Liver (tissue), 9 donors: ENCODE measurements around the gene PIP5KL1. TPM values are rescaled to one million over a fixed set of nuclear protein-coding genes. Genes with fewer than 3 reads are reported as not detected.

Experiments
- DNase-seq: peaks from one replicate; pipeline ENCODE4 v3.0.0-alpha.2; 2017; ENCODE audit warnings: low spot score
- H3K27ac ChIP-seq, 2 donors: one replicate each; pipeline ENCODE4 v1.7.0; 2013; ENCODE audit warnings: inconsistent platforms in 2 of 2, low read length in 2 of 2, control low read depth in 1 of 2, low read depth in 1 of 2, mild to moderate bottlenecking in 1 of 2
- H3K27me3 ChIP-seq, 4 donors: one replicate each; pipeline versions ENCODE4 v1.6.1 to v1.7.0; 2013; ENCODE audit warnings: low read length in 3 of 4, inconsistent platforms in 1 of 4, mild to moderate bottlenecking in 1 of 4, moderate library complexity in 1 of 4; ENCODE audit not compliant: control insufficient read depth in 4 of 4, insufficient read depth in 4 of 4
- H3K36me3 ChIP-seq, 4 donors: one replicate each; pipeline versions ENCODE4 v1.6.1 to v1.7.0; 2013; ENCODE audit warnings: low read length in 3 of 4, mild to moderate bottlenecking in 3 of 4, low read depth in 1 of 4, moderate library complexity in 1 of 4; ENCODE audit not compliant: control insufficient read depth in 4 of 4, insufficient read depth in 3 of 4
- H3K4me1 ChIP-seq, 4 donors: one replicate each; pipeline versions ENCODE4 v1.6.1 to v1.7.0; 2013; ENCODE audit warnings: low read length in 3 of 4, mild to moderate bottlenecking in 3 of 4, moderate library complexity in 1 of 4; ENCODE audit not compliant: control insufficient read depth in 4 of 4, insufficient read depth in 4 of 4
- H3K4me3 ChIP-seq, 3 donors: one replicate each; pipeline versions ENCODE4 v1.6.1 to v1.7.0; 2013; ENCODE audit warnings: low read length in 3 of 3, control low read depth in 1 of 3, low read depth in 1 of 3, mild to moderate bottlenecking in 1 of 3
- H3K9ac ChIP-seq, 2 donors: one replicate each; pipeline ENCODE4 v1.7.0; 2013; ENCODE audit warnings: low read length in 2 of 2, mild to moderate bottlenecking in 2 of 2, moderate library complexity in 2 of 2, control low read depth in 1 of 2, low read depth in 1 of 2
- H3K9me3 ChIP-seq, 4 donors: one replicate each; pipeline versions ENCODE4 v1.6.1 to v1.7.0; 2013; ENCODE audit warnings: low read length in 3 of 4; ENCODE audit not compliant: control insufficient read depth in 4 of 4
- CTCF ChIP-seq: fragments of 150-350 bp; IDR thresholded peaks from 2 replicates; pipeline ENCODE4 v1.5.1; 2017; ENCODE audit warnings: improper control_type of control experiment, low read depth, low read length; ENCODE audit not compliant: missing input control
- EGR1 ChIP-seq, 2 donors: IDR thresholded peaks; 2 replicates each; pipeline ENCODE4 v1.6.1; 2016 to 2018; ENCODE audit warnings: antibody characterized with exemption in 2 of 2, low read depth in 2 of 2
- FOXA1 ChIP-seq: IDR thresholded peaks from 2 replicates; pipeline ENCODE4 v1.6.1; 2016; ENCODE audit warnings: antibody characterized with exemption
- FOXA2 ChIP-seq: IDR thresholded peaks from 2 replicates; pipeline ENCODE4 v1.6.1; 2016; ENCODE audit warnings: antibody characterized with exemption
- HNF4A ChIP-seq, 2 donors: conservative IDR thresholded peaks; 2 replicates each; pipeline ENCODE4 v1.6.1; 2016; ENCODE audit warnings: antibody characterized with exemption in 2 of 2, mild to moderate bottlenecking in 2 of 2
- HNF4G ChIP-seq: IDR thresholded peaks from 2 replicates; pipeline ENCODE4 v1.6.1; 2016; ENCODE audit warnings: antibody characterized with exemption
- JUND ChIP-seq, 2 donors: IDR thresholded peaks; 2 replicates each; pipeline ENCODE4 v1.6.1; 2016; ENCODE audit warnings: antibody characterized with exemption in 2 of 2
- NR2F2 ChIP-seq: IDR thresholded peaks from 2 replicates; pipeline ENCODE4 v1.6.1; 2016; ENCODE audit warnings: antibody characterized with exemption
- RAD21 ChIP-seq, 2 donors: IDR thresholded peaks; 2 replicates each; pipeline ENCODE4 v1.6.1; 2016; ENCODE audit warnings: antibody characterized with exemption in 2 of 2, mild to moderate bottlenecking in 2 of 2
- REST ChIP-seq: IDR thresholded peaks from 2 replicates; pipeline ENCODE4 v1.6.1; 2016; ENCODE audit warnings: antibody characterized with exemption, mild to moderate bottlenecking
- RXRA ChIP-seq, 2 donors: IDR thresholded peaks; 2 replicates each; pipeline ENCODE4 v1.6.1; 2017 to 2018; ENCODE audit warnings: antibody characterized with exemption in 2 of 2, mild to moderate bottlenecking in 1 of 2
- SP1 ChIP-seq: IDR thresholded peaks from 2 replicates; pipeline ENCODE4 v1.6.1; 2018; ENCODE audit warnings: antibody characterized with exemption, mild to moderate bottlenecking
- TAF1 ChIP-seq: conservative IDR thresholded peaks from 2 replicates; pipeline ENCODE4 v1.6.1; 2016; ENCODE audit warnings: antibody characterized with exemption, mild to moderate bottlenecking
- YY1 ChIP-seq: IDR thresholded peaks from 2 replicates; pipeline ENCODE4 v1.6.1; 2016; ENCODE audit warnings: antibody characterized with exemption, mild to moderate bottlenecking
- ZBTB33 ChIP-seq: IDR thresholded peaks from 2 replicates; pipeline ENCODE4 v1.6.1; 2016; ENCODE audit warnings: antibody characterized with exemption
- WGBS: extraction: QIAGEN DNeasy Blood & Tissue Kit; methylation state at CpG from one replicate; pipeline ENCODE4 v1.1.7; 2013; 5-methylcytosine and 5-hydroxymethylcytosine counted together
- polyA plus RNA-seq, 2 donors: library from polyadenylated mRNA; stranded (reverse) in 1 of 2; unstranded in 1 of 2; fragments of 200-250 nt in 1 of 2; fragments of >200 nt in 1 of 2; fragmentation: Nextera tagmentation in 1 of 2; extraction: Ambion mirVana in 1 of 2; gene quantifications; one replicate each; pipeline versions ENCODE4 v1.2.1 to v1.2.3, GENCODE V29; 2013 to 2015
- total RNA-seq, 2 donors: library from RNA; depleted of rRNA; stranded (reverse); fragments of >200 nt; gene quantifications; one replicate each; pipeline ENCODE4 v1.2.3, GENCODE V29; 2014
- TF ChIP-seq, protein P1 (sequence below): IDR thresholded peaks from 2 replicates; pipeline ENCODE4 v1.6.1; 2016; ENCODE audit warnings: antibody characterized with exemption
- TF ChIP-seq, protein P2 (sequence below): IDR thresholded peaks from 2 replicates; pipeline ENCODE4 v1.6.1; 2016; ENCODE audit warnings: antibody characterized with exemption
- donor health status: healthy.
- donor health status: healthy.
- donor health status: healthy.
- donor health status: healthy.
- donor health status: healthy.

PIP5KL1 gene
- total and polyA plus RNA-seq, 4 donors, result 0.06 to 1.5 (median 0.49) TPM

- no peaks in the 10 kb centered on the region for H3K4me1 ChIP-seq
- DNase-seq, result no peak
- no peak overlapping the region for H3K4me3 ChIP-seq
- no peaks in the 10 kb centered on the region for H3K9me3 ChIP-seq
- no peak overlapping the region for H3K27ac ChIP-seq
- H3K9ac ChIP-seq, result no peak overlapping the region
- peaks cover 7 to 24% (median 14%) of the 10 kb centered on the region in 4 donors for H3K36me3 ChIP-seq
- no peaks in the 10 kb centered on the region for H3K27me3 ChIP-seq
- no peak for TF ChIP-seq HNF4A (conservative IDR thresholded peaks at IDR 0.05)
- TF ChIP-seq RXRA (IDR thresholded peaks at IDR 0.05), result no peak
- 86% methylated on average over 15 of the region's 15 CpGs for WGBS
Observed at GRCh38 chr9:127884976-127885490, 45.5 kb downstream of the PIP5KL1 start.

DNA sequence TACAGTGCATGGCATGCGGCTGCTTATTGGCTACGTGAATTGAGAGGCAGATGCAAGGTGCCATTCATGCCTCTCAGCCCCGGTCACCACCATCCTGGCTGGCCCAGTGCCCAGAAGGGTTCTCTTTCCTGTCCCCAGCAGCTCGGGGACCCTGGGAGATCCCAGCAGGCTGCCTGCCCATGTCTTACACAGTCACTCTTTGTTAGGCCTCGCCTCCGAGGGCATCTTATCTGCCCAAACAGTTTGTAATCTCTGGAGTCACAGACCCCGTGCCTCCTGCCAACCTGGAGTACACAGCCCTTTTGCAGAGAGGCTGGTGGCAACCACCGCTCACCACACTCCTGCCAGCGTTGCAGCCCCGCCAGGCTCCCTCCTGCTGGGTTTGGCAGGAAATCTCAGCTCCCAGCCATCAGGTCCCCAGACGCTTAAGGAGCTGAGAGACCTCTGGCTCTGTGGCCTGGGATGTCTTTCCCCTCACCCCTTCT, 46.1 kb downstream of the PIP5KL1 start:
- TF ChIP-seq TAF1 (no peak), FOXA2 (no peak), HNF4G (no peak), SP1 (no peak), NR2F2 (no peak), REST (no peak), YY1 (no peak), CTCF (no peak), EGR1 (IDR thresholded peaks at IDR 0.05; ENCODE audit: low read depth in 2 of 2) (no peak), FOXA1 (no peak), JUND (IDR thresholded peaks at IDR 0.05) (no peak), RAD21 (IDR thresholded peaks at IDR 0.05) (no peak), ZBTB33 (no peak), RXRA (IDR thresholded peaks at IDR 0.05) (no peak), HNF4A (conservative IDR thresholded peaks at IDR 0.05) (no peak)
- TF ChIP-seq, protein P1, sequence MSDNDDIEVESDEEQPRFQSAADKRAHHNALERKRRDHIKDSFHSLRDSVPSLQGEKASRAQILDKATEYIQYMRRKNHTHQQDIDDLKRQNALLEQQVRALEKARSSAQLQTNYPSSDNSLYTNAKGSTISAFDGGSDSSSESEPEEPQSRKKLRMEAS, result no peak
- TF ChIP-seq, protein P2, sequence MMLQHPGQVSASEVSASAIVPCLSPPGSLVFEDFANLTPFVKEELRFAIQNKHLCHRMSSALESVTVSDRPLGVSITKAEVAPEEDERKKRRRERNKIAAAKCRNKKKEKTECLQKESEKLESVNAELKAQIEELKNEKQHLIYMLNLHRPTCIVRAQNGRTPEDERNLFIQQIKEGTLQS, result no peak
- no peaks in the 10 kb centered on the region for H3K9me3 ChIP-seq
- no peak overlapping the region for H3K9ac ChIP-seq
- H3K36me3 ChIP-seq, result peaks cover 7 to 21% (median 13%) of the 10 kb centered on the region in 4 donors
- 67% methylated on average over 11 of the region's 11 CpGs for WGBS
- H3K4me1 ChIP-seq, result no peaks in the 10 kb centered on the region
- no peak overlapping the region for H3K27ac ChIP-seq
- H3K4me3 ChIP-seq, result no peak overlapping the region
- H3K27me3 ChIP-seq, result no peaks in the 10 kb centered on the region
- DNase-seq, result no peak
